ENCODE data around the gene GSK3A. TPM values are rescaled to one million over a fixed set of nuclear protein-coding genes. Genes with fewer than 3 reads are reported as not detected.
A peak's percentile ranks its signal among the peaks of the same experiment; 100 is the strongest.

Gene GSK3A
- total and polyA plus RNA-seq, 2 of the 8 experiments (the other 6 are each of a cell fraction or from before 2014, with no cell fraction given): 55.3 to 84.0 TPM

GRCh38 chr19:42216653-42217519 lies 25.5 kb downstream of the GSK3A start:
- Histone ChIP-seq H3K79me1 (ENCODE audit: low read depth, low read length) (peaks cover 13% of the 10 kb centered on the region), H2BK20ac (ENCODE audit: low read length) (no peak overlapping the region), H4K8ac (ENCODE audit: extremely low read depth, insufficient read depth, low read length) (peak overlapping the region; percentile 81), H3K36me3 (ENCODE audit: control insufficient read depth in 2 of 4, insufficient read depth in 4 of 4, low read length in 3 of 4) (peaks cover 0 to 27% (median 8%) of the 10 kb centered on the region in 4 experiments; a peak in 6 of 8 replicates), H2BK12ac (ENCODE audit: low read depth, low read length) (no peak overlapping the region), H3K27me3 (replicated peaks in 1 of 4; ENCODE audit: control insufficient read depth in 3 of 4, extremely low read depth in 1 of 4, insufficient read depth in 3 of 4, low read length in 3 of 4) (no peaks in the 10 kb centered on the region), H3K14ac (ENCODE audit: insufficient read length) (no peak overlapping the region), H4K5ac (ENCODE audit: insufficient read length, low read depth, low read length) (peak overlapping the region; percentile 90), H4K91ac (replicated peaks; ENCODE audit: insufficient read length, low read length) (peak overlapping the region; percentile 51), H3K4me1 (replicated peaks in 1 of 4; ENCODE audit: control insufficient read depth in 3 of 4, insufficient read depth in 4 of 4, low read length in 3 of 4) (peaks cover 3 to 11% (median 8%) of the 10 kb centered on the region in 4 experiments; a peak in 6 of 7 replicates), H3K23ac (ENCODE audit: insufficient read length) (no peak overlapping the region), H2BK15ac (ENCODE audit: low read length) (peak overlapping the region; percentile 88), H2AK5ac (ENCODE audit: low read depth, low read length) (no peak overlapping the region), H3K79me2 (ENCODE audit: control insufficient read depth in 1 of 2, insufficient read depth in 2 of 2, low read length in 2 of 2) (peaks cover 25 to 54% of the 10 kb centered on the region in 2 experiments), H3K56ac (replicated peaks; ENCODE audit: insufficient read length, low read depth, low read length) (peak overlapping the region; percentile 89), H3K4me2 (ENCODE audit: insufficient read depth in 1 of 2, low read depth in 2 of 2, low read length in 2 of 2) (peak overlapping the region; percentile 74 to 99), H3K4me3 (ENCODE audit: extremely low read depth in 1 of 4, insufficient read depth in 2 of 4, low read depth in 3 of 4, low read length in 4 of 4) (peak overlapping the region; percentile 76 to 96 (median 88)), H3K18ac (ENCODE audit: extremely low read depth, low read length) (peak overlapping the region; percentile 96), H3K23me2 (ENCODE audit: low read depth, low read length) (peaks cover 18% of the 10 kb centered on the region; the same call in 1 of the 2 replicates), H4K20me1 (replicated peaks in 1 of 2; ENCODE audit: control insufficient read depth in 1 of 2, insufficient read depth in 2 of 2, low read length in 2 of 2) (peaks cover 14 to 19% of the 10 kb centered on the region in 2 experiments), H3K9me3 (ENCODE audit: insufficient read depth in 2 of 2, low read depth in 1 of 2, low read length in 1 of 2) (no peaks in the 10 kb centered on the region), H3K27ac (ENCODE audit: low read depth, low read length) (peak overlapping the region; percentile 76), H3K4ac (replicated peaks; ENCODE audit: insufficient read length, low read depth, low read length) (no peak overlapping the region), H2BK5ac (ENCODE audit: low read depth, low read length) (peak overlapping the region; percentile 84), H2BK120ac (replicated peaks; ENCODE audit: low read depth, low read length) (no peak overlapping the region), H3K9ac (replicated peaks in 1 of 4; ENCODE audit: extremely low read depth in 1 of 4, low read depth in 3 of 4, low read length in 3 of 4) (peak overlapping the region; percentile 38 to 82 (median 75)), H2AFZ (ENCODE audit: low read length) (no peak overlapping the region)
- CTCF ChIA-PET (ENCODE audit: partially characterized antibody): interaction anchor here (0.6 to 1.9 kb wide), 8 partner anchors 13 to 343 kb away, joined by 3 to 7 read pairs (median 3); no protein-coding TSS in a partner anchor
- POLR2A ChIA-PET (ENCODE audit: partially characterized antibody): interaction anchor here (0.6 to 1.8 kb wide), 22 partner anchors 9 to 244 kb away, joined by 3 to 7 read pairs (median 4); partner anchors contain the start of genes PAFAH1B3 and PRR19
- DNase-seq (ENCODE audit: low read depth in 1 of 2, low spot score in 2 of 2) (peak in 1 of 2 experiments; percentile 85), FAIRE-seq (no peak)
- WGBS, 2 experiments (ENCODE audit: extremely low coverage in 1 of 2, insufficient coverage in 1 of 2, insufficient read length in 1 of 2, insufficient replicate concordance in 2 of 2, low coverage in 1 of 2, low lambda C conversion rate in 2 of 2, missing lambda C conversion rate in 1 of 2): 2% methylated on average over 48 of the region's 79 CpGs; no CpG with 5 or more reads in 1 of the 2 experiments
- TF ChIP-seq RFX5 (IDR thresholded peaks at IDR 0.05; ENCODE audit: borderline replicate concordance, low read depth, low read length) (peak; percentile 7; the same call in 1 of the 2 replicates), POLR2AphosphoS5 (IDR thresholded peaks at IDR 0.05; ENCODE audit: low read depth, low read length) (peak; percentile 60), RNF2 (IDR thresholded peaks at IDR 0.05; ENCODE audit: borderline replicate concordance, low read depth, low read length, missing control alignments, poor library complexity, severe bottlenecking) (no peak), SIN3A (conservative IDR thresholded peaks at IDR 0.05 in 1 of 2, IDR thresholded peaks at IDR 0.05 in 1 of 2; ENCODE audit: low read depth in 1 of 2, low read length in 2 of 2) (peak in 1 of 2 experiments; percentile 59; a peak in 1 of 4 replicates), TBP (IDR thresholded peaks at IDR 0.05; ENCODE audit: low read depth, low read length) (peak; percentile 32), BACH1 (IDR thresholded peaks at IDR 0.05; ENCODE audit: low read length) (no peak)
- TF ChIP-seq, protein P1, sequence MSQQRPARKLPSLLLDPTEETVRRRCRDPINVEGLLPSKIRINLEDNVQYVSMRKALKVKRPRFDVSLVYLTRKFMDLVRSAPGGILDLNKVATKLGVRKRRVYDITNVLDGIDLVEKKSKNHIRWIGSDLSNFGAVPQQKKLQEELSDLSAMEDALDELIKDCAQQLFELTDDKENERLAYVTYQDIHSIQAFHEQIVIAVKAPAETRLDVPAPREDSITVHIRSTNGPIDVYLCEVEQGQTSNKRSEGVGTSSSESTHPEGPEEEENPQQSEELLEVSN (IDR thresholded peaks at IDR 0.05): no peak; the same call in 1 of the 2 replicates
